ENCODE results near the gene TAMALIN.

TAMALIN gene

DNA sequence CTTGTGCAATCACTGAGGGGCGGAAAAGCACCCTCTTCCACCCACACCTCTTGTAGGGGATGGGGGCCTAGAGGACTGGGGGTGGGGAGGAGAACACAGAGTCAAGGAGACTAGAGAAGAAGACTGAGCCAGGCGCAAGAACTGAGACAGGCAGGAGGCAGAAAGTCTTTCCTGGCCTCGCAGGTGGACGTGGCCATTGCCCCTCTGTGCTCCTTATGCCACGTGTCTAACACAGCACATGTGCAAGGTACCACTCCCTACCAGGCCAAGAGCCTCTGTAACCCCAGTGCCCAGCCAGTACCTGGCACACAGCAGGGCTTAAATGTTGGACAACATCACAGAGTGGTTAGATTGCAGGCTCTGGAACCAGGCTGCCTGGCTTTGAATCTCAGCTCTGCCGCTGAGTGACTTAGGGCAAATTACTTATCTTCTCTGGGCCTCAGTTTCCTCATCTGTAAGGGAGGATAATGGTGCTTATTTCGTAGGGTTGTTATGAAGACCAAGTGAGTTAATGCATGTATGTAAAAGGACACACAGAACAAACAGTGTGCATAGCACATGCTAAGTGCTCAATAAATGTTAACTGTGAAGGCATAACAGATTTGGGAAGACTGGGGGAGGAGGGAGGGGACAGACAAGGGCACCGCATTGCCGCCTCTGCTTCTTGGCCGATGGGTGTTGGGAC, 1.4 kb upstream of the TAMALIN start:
- no peak for TF ChIP-seq CTCF (IDR thresholded peaks at IDR 0.05; ENCODE audit: low read depth, low read length)
- DNase-seq (ENCODE audit: low read depth in 2 of 2) = no peak
- H3K4me3 ChIP-seq (replicated peaks in 1 of 2; ENCODE audit: low read depth in 2 of 2, low read length in 2 of 2) = no peak overlapping the region

- DNase-seq (ENCODE audit: low read depth in 2 of 2) = no peak
- TF ChIP-seq CTCF (IDR thresholded peaks at IDR 0.05; ENCODE audit: low read depth, low read length) = no peak
- H3K4me3 ChIP-seq (replicated peaks in 1 of 2; ENCODE audit: low read depth in 2 of 2, low read length in 2 of 2) = peak overlapping the region; percentile 13 to 70
Measured at GRCh38 chr12:52005903-52006703, 643 bp upstream of the TAMALIN start.

DNA sequence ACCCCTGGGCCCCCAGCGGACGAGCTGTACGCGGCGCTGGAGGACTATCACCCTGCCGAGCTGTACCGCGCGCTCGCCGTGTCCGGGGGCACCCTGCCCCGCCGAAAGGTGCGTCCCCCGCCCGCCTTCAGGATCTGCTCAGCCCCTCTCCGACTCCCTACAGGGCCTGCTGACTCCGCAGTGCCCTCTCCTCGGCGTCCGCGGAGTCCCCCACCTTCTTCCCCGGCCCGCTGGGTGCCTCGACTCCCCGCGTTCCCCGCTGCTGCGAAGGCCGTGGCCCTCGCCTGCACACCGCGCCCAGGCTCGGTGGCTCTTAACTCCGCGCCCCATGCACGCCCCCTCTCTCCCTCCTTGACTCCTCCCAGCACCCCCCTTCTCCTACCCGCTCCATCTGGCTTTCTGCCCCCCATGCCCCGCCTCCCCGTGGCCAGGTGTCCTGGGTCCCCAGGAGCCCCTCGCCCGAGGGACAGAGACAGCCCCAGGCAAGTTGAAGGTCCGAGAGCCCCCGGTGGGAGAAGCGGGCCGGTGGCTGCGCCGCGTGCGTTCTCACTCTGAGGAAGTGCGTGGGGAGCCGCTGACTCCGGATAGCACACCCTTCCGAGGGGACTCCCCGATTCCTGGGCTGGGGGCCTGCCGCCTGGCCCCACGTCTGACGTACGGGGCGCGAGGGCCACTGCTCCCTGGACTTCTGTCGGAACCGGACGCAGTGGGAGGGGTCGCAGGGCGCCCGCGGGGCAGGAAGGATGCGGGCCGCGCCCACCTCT, 594 bp downstream of the TAMALIN start:
- H3K4me3 ChIP-seq (replicated peaks in 1 of 2; ENCODE audit: low read depth in 2 of 2, low read length in 2 of 2) = peak overlapping the region; percentile 70 to 90
- no peak for TF ChIP-seq CTCF (IDR thresholded peaks at IDR 0.05; ENCODE audit: low read depth, low read length)
- peak in 1 of 2 donors; percentile 60 for DNase-seq (ENCODE audit: low read depth in 2 of 2)

- no peak for TF ChIP-seq CTCF (IDR thresholded peaks at IDR 0.05; ENCODE audit: low read depth, low read length)
- no peak for DNase-seq (ENCODE audit: low read depth in 2 of 2)
- H3K4me3 ChIP-seq (replicated peaks in 1 of 2; ENCODE audit: low read depth in 2 of 2, low read length in 2 of 2) = peak overlapping the region; percentile 70 to 90
Measured at GRCh38 chr12:52007982-52008510, 1.3 kb downstream of the TAMALIN start.

DNA sequence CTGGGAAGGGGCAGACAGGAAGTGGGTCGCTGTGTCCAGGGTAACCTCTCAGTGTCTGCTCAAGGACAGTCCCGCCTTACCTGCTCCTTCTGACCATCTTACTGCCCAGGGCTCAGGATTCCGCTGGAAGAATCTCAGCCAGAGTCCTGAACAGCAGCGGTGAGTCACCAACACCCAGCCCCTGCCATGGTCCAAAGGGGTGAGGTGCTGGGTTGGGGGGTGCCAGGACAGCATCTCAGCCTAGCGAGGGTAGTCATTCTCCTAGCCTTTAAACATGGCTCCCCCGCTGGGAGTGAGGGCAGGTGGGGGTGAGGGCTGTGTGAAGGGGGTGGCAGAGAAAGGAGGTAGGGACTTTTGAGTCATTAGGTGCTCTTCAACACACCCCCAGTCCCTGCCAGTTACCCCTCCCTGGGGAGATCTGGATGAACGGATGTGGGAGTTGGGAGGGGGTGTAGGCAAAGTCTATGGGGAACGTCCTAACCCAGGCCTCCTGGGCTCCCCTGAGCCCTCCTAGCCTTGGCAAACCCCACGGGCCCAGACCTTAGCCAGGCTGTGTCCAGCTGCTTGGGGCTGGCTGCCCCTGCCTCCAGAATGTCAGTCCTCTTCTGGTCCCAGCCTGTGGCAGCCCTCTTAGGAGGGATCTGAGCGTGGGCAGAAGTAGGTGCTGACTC, 2.5 kb downstream of the TAMALIN start:
- no peak for TF ChIP-seq CTCF (IDR thresholded peaks at IDR 0.05; ENCODE audit: low read depth, low read length)
- peak in 1 of 2 donors; percentile 19 for DNase-seq (ENCODE audit: low read depth in 2 of 2)
- peak overlapping the region; percentile 2 to 23 for H3K4me3 ChIP-seq (replicated peaks in 1 of 2; ENCODE audit: low read depth in 2 of 2, low read length in 2 of 2)

GRCh38 chr12:52010152-52010622, 3.4 kb downstream of the TAMALIN start:
- peak overlapping the region; percentile 5 to 22 for H3K4me3 ChIP-seq (replicated peaks in 1 of 2; ENCODE audit: low read depth in 2 of 2, low read length in 2 of 2)
- no peak for TF ChIP-seq CTCF (IDR thresholded peaks at IDR 0.05; ENCODE audit: low read depth, low read length)
- DNase-seq (ENCODE audit: low read depth in 2 of 2) = peak; percentile 81 to 98

All from cardiac fibroblast (primary cell).